ENCODE measurements around the gene TNNI3K. TPM values are rescaled to one million over a fixed set of nuclear protein-coding genes. Genes with fewer than 3 reads are reported as not detected.

Gene TNNI3K
- polyA plus RNA-seq, 1 donor (not counting 4 experiments of a cell fraction or from before 2014, with no cell fraction given) = 0.41 TPM

GRCh38 chr1:74432325-74432724, 197.1 kb downstream of the TNNI3K start:
- Histone ChIP-seq H4K20me1 (ENCODE audit: control insufficient read depth, extremely low read depth, insufficient read depth, low read length) (no peaks in the 10 kb centered on the region), H3K9ac (ENCODE audit: control insufficient read depth, extremely low read depth, insufficient read depth, low read length) (no peak overlapping the region), H2AFZ (ENCODE audit: control insufficient read depth, low read length) (no peak overlapping the region), H3K27ac (ENCODE audit: control insufficient read depth, insufficient read depth, low read length) (no peak overlapping the region), H3K4me2 (ENCODE audit: control insufficient read depth, extremely low read depth, insufficient read depth, low read depth, low read length) (no peak overlapping the region), H3K4me1 (ENCODE audit: control insufficient read depth, extremely low read depth, insufficient read depth, low read length) (no peaks in the 10 kb centered on the region), H3K79me2 (ENCODE audit: control insufficient read depth, insufficient read depth, low read length) (no peaks in the 10 kb centered on the region), H3K9me1 (ENCODE audit: control insufficient read depth, extremely low read depth, insufficient read depth, low read length) (no peaks in the 10 kb centered on the region), H3K9me3 (ENCODE audit: control insufficient read depth, low read depth, low read length) (no peaks in the 10 kb centered on the region), H3K4me3 (ENCODE audit: control insufficient read depth in 2 of 3, extremely low read depth in 1 of 3, insufficient read depth in 2 of 3, low read depth in 1 of 3, low read length in 3 of 3) (no peak overlapping the region), H3K27me3 (ENCODE audit: control insufficient read depth, extremely low read depth, insufficient read depth, low read length) (no peaks in the 10 kb centered on the region), H3K36me3 (ENCODE audit: control insufficient read depth in 2 of 2, extremely low read depth in 1 of 2, insufficient read depth in 2 of 2, low read length in 2 of 2) (no peaks in the 10 kb centered on the region)
- dilution Hi-C loops (cut with MboI; ENCODE audit: extremely low pct_ligation_motif_present, low sequenced_read_pairs) = no loop called here
- TF ChIP-seq EZH2 (IDR thresholded peaks at IDR 0.05; ENCODE audit: low read length) (no peak), CTCF (optimal IDR thresholded peaks at IDR 0.05 in 1 of 3, IDR thresholded peaks at IDR 0.05 in 1 of 3, conservative IDR thresholded peaks at IDR 0.05 in 1 of 3; ENCODE audit: extremely low read depth in 1 of 3, insufficient read depth in 2 of 3, low read length in 3 of 3) (no peak)
- DNase-seq (ENCODE audit: low read depth, low spot score) = no peak
- FAIRE-seq = no peak

- Histone ChIP-seq H3K36me3 (ENCODE audit: control insufficient read depth in 2 of 2, extremely low read depth in 1 of 2, insufficient read depth in 2 of 2, low read length in 2 of 2) (no peaks in the 10 kb centered on the region), H3K4me3 (ENCODE audit: control insufficient read depth in 2 of 3, extremely low read depth in 1 of 3, insufficient read depth in 2 of 3, low read depth in 1 of 3, low read length in 3 of 3) (no peak overlapping the region), H3K9me1 (ENCODE audit: control insufficient read depth, extremely low read depth, insufficient read depth, low read length) (no peaks in the 10 kb centered on the region), H4K20me1 (ENCODE audit: control insufficient read depth, extremely low read depth, insufficient read depth, low read length) (no peaks in the 10 kb centered on the region), H3K27me3 (ENCODE audit: control insufficient read depth, extremely low read depth, insufficient read depth, low read length) (no peaks in the 10 kb centered on the region), H3K4me2 (ENCODE audit: control insufficient read depth, extremely low read depth, insufficient read depth, low read depth, low read length) (no peak overlapping the region), H3K4me1 (ENCODE audit: control insufficient read depth, extremely low read depth, insufficient read depth, low read length) (no peaks in the 10 kb centered on the region), H3K9me3 (ENCODE audit: control insufficient read depth, low read depth, low read length) (no peaks in the 10 kb centered on the region), H2AFZ (ENCODE audit: control insufficient read depth, low read length) (no peak overlapping the region), H3K9ac (ENCODE audit: control insufficient read depth, extremely low read depth, insufficient read depth, low read length) (no peak overlapping the region), H3K27ac (ENCODE audit: control insufficient read depth, insufficient read depth, low read length) (no peak overlapping the region), H3K79me2 (ENCODE audit: control insufficient read depth, insufficient read depth, low read length) (no peaks in the 10 kb centered on the region)
- DNase-seq (ENCODE audit: low read depth, low spot score) (no peak), FAIRE-seq (no peak)
- TF ChIP-seq EZH2 (IDR thresholded peaks at IDR 0.05; ENCODE audit: low read length) (no peak), CTCF (optimal IDR thresholded peaks at IDR 0.05 in 1 of 3, IDR thresholded peaks at IDR 0.05 in 1 of 3, conservative IDR thresholded peaks at IDR 0.05 in 1 of 3; ENCODE audit: extremely low read depth in 1 of 3, insufficient read depth in 2 of 3, low read length in 3 of 3) (no peak)
- dilution Hi-C loops (cut with MboI; ENCODE audit: extremely low pct_ligation_motif_present, low sequenced_read_pairs) = no loop called here
Observed at GRCh38 chr1:74434321-74434720, 199.1 kb downstream of the TNNI3K start.
